Renal pelvis (tissue), 4 donors: Measurements from ENCODE around the gene PSMB2. TPM values are rescaled to one million over a fixed set of nuclear protein-coding genes. Genes with fewer than 3 reads are reported as not detected.

ENCODE experiments used
- DNase-seq: peaks from one replicate; pipeline ENCODE4 v3.0.0-alpha.2; 2013
- polyA plus RNA-seq, 3 donors: library from polyadenylated mRNA; unstranded; fragments of 120-200 nt; gene quantifications; one replicate each; pipeline ENCODE4 v1.2.1, GENCODE V29; 2013; ENCODE audit not compliant: insufficient read length in 3 of 3

The PSMB2 gene
- polyA plus RNA-seq, 3 donors: 70.1 to 80.6 (median 76.5) TPM

DNA sequence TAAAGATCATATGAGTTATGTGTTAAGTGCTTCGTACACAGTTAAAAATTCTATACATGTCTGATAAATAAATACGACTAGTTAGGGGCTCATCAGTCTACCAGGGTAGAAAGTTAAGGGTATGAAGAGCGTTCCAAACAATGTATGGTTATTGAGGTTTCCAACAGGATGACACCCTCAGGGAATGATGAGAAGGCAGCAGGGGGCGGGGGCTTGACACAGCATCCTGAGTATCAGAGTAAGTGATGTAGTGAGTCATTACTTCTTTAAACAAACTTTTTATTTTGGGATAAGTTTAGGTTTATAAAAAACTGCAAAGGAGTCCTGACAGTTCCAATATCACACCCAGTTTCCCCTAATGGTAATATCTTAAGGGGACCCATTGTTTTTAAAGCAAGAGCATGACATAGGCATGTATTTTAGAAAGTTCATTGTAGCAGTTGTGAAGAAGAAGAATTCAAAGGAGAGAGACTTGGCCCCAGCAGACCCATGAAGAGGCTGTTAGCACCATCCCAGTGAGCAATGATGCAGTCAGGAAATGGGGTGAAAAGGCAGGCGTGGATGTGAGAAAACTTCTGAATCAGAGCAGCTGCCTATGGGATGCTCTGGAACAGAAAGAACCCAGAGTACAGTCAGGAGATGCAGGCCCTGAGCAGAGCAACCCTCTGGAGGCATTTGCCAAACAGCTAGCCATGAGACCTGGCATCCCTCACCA, 15.0 kb upstream of the PSMB2 start:
- DNase-seq: no peak

DNA sequence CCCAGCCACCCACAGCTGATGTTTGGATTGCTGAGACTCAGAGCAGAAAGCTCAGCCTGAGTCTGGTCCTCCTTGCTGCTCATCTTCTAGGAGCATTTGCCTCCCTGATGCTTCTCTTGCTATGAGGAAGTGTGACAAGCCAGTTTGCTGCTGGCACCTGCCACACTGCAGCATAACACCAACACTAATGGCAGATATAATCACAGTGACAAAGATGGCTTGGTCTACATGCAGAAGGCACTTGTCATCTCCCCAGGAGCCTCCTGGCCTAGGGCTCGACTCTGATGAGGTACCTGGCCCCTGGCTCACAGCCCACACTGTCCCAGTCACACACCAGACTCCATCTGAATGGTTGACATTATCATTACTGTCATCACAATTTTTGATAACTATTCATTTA, 13.9 kb upstream of the PSMB2 start:
- DNase-seq: no peak

GRCh38 chr1:35650416-35650815, 9.1 kb upstream of the PSMB2 start:
- DNase-seq: no peak

- no peak for DNase-seq
Measured at GRCh38 chr1:35646043-35646442, 4.7 kb upstream of the PSMB2 start.

DNA sequence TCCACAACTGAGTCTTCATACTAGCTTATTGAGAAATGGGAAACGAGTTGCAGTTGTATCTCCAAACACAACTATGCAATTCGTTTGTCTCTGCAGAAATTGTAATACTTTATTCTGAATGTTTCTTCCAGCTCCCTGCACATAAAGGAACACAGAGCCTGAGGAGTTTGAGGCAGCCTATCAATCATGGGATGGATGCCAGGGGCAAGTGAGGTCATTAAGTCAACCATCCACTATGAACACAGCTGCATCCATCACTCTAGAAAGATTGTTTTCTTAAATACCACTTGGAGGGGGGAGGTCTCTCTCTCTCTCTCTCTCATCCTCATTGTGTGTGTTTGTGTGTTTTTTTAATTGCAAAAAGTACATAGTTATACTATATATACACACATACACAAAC, 2.9 kb upstream of the PSMB2 start:
- no peak for DNase-seq

DNA sequence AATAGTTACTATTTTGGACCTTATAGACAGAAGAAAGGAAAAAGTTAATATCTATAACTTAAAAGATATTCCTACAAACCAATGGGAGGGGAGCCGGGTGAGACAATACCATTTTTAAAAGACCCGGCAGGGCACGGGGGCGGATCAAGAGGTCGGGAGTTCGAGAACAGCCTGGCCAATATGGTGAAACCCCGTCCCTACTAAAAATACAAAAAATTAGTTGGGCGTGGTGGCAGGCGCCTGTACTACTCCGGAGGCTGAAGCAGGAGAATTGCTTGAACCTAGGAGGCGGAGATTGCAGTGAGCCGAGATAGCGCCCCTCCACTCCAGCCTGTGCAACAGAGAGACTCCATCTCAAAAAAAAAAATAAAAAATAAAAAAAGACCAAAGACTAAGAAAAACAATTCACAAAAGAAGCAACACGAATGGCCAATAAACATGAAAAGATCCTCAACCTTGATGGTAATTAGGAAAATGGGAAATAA, 1.2 kb upstream of the PSMB2 start:
- DNase-seq: no peak

DNA sequence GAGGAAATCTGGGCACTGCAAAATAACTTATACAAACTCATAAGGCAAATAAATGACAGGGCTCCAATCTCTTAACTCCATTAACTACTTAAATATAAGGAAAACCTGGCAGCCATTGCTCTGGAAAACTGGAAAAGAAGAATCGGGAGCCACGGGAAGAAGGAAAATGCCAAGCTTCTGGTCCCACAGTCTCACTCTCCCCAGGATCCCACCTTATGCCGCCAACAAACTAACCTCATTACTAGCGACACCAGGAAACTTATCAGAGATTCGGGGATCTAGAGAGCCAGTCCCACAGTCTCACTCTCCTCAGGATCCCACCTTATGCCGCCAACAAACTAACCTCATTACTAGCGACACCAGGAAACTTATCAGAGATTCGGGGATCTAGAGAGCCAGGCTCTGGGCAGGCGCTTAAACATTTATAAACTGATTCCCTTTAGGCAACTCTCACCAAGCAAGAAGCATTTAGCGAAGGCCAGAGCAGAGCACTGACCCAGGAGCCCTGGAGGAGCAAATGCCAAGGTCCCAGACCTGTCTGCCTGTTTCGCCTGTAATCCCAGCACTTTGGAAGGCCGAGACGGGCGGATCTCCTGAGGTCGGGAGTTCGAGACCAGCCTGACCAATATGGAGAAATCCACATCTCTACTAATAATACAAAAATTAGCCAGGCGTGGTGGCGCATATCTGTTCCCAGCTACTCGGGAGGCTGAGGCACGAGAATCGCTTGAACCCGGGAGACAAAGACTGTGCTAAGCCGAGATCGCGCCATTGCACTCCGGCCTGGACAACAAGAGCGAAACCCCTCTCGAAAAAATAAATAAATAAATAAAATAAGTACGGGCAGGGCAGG, 720 bp downstream of the PSMB2 start:
- DNase-seq: no peak

DNA sequence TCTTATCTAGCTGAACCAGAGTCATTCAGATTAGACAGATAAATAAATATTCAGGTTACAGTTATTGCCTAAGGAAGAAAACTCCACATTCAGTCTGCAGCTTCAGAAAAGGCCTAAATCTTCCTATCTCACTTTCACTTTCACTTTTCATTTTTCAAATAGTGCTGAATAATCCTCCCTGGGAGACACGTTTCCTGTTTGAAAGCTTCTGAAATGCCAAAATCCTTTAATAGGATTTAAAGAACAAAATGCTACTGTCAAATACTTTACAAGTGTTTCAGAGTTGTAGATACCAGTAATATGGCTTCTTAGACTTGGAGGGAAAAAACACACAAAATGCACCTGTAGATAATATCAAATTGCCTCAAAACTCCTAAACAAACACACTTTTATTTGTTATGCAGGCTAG, 3.9 kb downstream of the PSMB2 start:
- DNase-seq: no peak

DNA sequence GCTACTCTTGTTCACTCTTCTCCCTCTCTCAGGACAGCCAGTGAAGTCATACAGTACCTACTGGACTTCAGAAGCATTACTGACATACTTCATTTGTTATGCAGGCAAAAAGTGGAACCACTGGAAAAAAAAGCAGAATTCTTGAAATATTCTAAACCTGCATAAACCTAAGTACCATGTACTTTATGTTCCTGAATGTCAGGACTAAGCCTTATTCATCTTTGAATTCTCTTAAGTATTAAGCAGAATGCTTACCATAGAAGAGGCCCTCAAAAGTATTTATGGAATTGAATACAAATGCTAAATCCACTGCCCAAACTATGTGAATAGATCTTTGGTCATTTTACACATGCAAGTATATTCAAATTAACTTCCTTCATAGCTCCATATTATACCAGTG, 7.8 kb downstream of the PSMB2 start:
- no peak for DNase-seq

DNA sequence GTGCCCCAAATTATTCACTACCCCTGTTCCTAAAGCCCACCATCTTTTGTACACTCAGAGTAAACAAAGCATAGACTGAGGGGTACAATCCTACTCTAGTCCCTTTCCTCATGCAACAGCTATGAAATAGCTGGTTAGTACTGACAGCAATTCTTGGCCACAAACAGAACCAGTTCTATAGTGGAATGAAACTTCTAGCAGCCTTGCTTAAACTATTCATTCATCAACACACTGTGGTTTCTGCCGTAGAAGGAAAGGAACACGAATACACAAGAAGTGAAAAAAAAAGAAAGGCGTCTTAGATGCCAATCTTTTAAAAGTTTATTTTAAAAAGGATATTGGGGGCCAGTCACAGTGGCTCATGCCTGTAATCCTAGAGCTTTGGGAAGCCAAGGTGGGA, 9.9 kb downstream of the PSMB2 start:
- DNase-seq: no peak

- no peak for DNase-seq
Measured at GRCh38 chr1:35629051-35629450, 12.3 kb downstream of the PSMB2 start.

DNA sequence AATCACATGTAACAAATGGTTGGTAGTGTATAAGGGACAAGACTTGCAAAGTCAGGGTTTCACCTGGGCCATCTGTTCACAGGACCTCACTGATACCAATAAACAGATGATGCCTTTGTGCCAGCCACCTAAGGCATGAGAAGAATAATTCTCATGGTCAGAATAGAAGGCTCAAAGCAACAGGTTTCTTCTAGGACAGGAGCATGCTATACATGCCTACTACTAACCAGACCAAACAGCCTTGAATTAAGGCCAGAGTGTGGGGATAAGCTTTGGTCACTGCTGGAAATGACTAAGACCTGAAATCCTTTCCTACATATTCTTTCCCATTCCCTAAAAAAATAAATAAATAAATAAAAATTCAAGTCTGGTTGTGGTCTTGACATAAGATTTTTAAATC, 17.5 kb downstream of the PSMB2 start:
- no peak for DNase-seq

DNA sequence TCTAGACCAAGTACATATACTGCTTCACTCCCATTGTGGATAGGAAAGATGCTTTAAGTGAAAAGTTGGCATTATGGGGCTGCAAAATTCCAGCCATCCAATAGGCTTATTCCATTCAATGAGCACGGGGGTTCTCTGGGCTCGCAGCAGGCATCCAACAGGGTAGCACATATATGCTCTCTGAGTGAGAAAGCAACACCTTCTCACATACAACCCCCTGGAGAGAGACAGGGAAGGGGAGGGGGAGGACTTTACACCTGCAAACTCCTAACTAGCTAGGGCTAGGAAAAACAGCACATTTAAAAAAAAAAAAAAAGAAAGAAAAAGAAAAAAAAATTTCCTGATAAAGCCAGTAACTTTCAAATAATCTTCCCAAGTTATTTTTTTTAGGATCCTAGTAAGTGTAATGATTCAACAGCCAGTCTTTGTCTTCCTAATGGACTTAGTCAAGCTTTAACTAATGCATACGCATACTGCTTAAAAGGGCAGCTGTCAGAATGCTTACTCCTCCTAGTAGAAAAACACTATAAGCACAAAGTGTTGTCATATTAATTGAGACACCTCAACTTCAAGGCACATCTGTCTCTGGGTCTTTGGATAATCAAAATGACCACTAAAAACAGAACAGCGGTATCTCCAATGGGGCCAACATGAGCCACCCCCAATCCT, 18.7 kb downstream of the PSMB2 start:
- DNase-seq: no peak

GRCh38 chr1:35619237-35620121, 21.8 kb downstream of the PSMB2 start:
- DNase-seq: no peak

DNA sequence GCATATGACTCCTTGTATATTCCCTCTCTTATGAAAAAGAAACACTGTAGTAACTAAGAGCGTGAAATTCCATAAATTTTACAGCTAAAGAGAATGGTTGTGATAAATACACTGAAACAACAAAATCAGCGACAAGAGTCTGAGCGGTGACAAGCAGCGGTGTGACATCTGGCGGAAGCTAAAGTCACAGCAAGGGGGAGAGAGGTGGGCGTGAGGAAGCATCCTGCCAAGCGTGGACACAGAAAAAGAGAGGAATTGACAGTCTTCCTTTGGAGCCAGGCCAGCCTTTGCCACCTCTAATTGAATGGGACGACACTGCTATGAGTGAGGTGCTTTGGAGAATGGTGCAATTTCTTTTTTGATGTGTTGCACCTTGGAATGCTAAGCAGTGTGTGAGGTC, 25.9 kb downstream of the PSMB2 start:
- DNase-seq: no peak

DNA sequence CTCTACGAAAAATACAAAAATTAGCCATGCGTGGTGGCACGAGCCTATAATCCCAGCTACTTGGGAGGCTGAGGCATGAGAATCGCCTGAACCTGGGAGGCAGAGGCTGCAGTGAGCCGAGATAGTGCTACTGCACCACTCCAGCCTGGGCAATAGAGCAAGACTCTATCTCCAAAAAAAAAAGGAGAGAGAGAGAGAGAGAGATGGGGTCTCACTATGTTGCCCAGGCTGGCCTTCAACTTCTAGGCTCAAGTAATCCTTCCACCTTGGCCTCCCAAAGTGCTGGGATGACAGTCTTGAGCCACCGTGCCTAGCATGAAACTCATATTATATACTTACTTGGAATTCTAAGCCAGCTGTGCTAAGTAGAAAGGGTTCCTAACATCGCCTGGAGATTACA, 29.7 kb downstream of the PSMB2 start:
- DNase-seq: no peak

DNA sequence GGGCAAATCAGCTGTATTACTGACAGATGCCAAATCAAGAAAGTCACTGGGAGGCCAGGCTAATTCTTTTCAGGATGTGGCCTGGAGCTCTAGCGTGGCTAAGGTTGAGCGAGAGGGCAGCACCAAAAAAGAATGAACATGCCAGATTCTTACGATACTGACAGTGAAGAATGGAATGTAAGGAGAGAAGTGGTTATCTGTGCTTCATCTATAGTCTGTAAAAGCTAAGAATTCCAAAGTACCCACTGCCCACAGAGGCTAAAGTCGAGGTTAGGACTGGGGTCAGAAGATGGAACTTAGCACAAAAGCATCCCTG, 35.5 kb downstream of the PSMB2 start:
- DNase-seq: no peak

GRCh38 chr1:35605071-35605866, 36.1 kb downstream of the PSMB2 start:
- DNase-seq: no peak

DNA sequence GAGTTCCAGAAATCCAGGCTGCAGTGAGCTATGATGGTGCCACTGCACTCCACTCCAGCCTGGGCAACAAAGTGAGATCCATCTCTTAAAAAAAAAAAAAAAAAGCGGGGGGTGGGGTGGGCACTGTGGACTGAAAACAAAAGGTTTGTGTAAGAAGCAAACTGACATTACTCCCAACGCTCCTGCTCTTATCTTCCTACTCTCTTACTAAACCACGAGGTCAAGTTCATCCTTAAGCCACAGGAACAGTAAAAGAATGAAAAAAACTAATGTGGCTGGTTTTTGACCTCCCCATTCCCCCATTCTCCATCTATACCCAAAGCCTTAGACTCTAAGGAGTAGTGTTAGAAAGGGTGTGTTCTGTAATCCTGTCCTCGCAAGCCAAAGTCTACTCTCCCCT, 37.4 kb downstream of the PSMB2 start:
- DNase-seq: no peak

- no peak for DNase-seq
Measured at GRCh38 chr1:35603468-35603867, 37.9 kb downstream of the PSMB2 start.

DNA sequence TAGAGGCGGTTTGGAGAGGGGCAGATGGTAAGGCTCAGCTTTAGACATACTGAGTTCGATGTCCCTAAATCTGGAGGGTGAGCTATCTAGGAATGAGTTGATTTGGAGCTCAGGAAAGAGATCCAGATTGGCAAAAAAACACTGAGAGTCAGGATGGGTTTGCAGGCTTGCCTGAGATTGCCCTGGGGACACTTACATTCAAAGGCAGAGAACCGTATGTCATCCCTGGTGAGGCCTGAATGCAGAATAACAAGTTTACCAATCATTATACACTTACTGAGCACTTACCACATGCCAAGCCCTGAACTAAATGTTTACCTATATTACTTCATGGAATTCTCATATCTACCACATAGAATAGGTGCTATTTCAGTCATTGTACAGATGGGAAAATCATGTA, 40.7 kb downstream of the PSMB2 start:
- no peak for DNase-seq
